ENCODE data around the gene PRKCB.

DNA sequence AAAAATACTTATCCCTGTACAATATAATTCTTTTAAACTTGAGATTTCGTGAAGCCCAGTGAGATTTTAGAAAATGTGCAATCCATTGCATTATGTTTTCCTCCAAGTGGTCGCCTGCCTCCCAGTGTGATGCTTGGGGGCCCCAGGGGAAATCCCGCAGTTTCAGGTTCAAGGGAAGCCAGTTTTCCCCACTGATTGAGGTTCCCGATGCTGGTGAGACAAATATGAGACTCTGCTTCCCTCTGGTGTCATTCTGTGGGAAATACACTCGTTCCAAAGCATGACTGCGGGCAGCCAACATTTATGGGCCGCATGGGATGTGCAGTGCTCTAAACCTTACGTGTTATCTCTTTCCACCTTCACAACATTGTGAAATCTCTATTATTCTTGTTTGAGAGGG is 200.8 kb downstream of the PRKCB start:
- TF ChIP-seq CTCF (optimal IDR thresholded peaks at IDR 0.05 in 1 of 3, IDR thresholded peaks at IDR 0.05 in 1 of 3, conservative IDR thresholded peaks at IDR 0.05 in 1 of 3; ENCODE audit: extremely low read depth in 1 of 3, insufficient read depth in 2 of 3, low read length in 3 of 3) (peak; percentile 70 to 91 (median 82)), EZH2 (IDR thresholded peaks at IDR 0.05; ENCODE audit: low read length) (no peak)

All from keratinocyte (primary cell).